Ishikawa (cell line): Measurements from ENCODE around the gene TMEM200A.

Experiments
- CEBPB ChIP-seq: IDR thresholded peaks from 2 replicates; pipeline ENCODE4 v1.6.1; 2012
- CREB1 ChIP-seq: IDR thresholded peaks from 2 replicates; pipeline ENCODE4 v1.6.1; 2012; ENCODE audit warnings: low read depth
- EP300 ChIP-seq: IDR thresholded peaks from 2 replicates; pipeline ENCODE4 v1.6.1; 2012; ENCODE audit warnings: borderline replicate concordance
- FOXM1 ChIP-seq: IDR thresholded peaks from 2 replicates; pipeline ENCODE4 v1.6.1; 2012; ENCODE audit warnings: low read depth, borderline replicate concordance
- MAX ChIP-seq: IDR thresholded peaks from 2 replicates; pipeline ENCODE4 v1.6.1; 2012
- NFIC ChIP-seq: IDR thresholded peaks from 2 replicates; pipeline ENCODE4 v1.6.1; 2012
- RAD21 ChIP-seq: IDR thresholded peaks from 2 replicates; pipeline ENCODE4 v1.6.1; 2012; ENCODE audit warnings: low read depth
- REST ChIP-seq: IDR thresholded peaks from 2 replicates; pipeline ENCODE4 v1.6.1; 2012; ENCODE audit warnings: low read depth, mild to moderate bottlenecking
- TAF1 ChIP-seq: IDR thresholded peaks from 2 replicates; pipeline ENCODE4 v1.6.1; 2012; ENCODE audit warnings: low read depth, mild to moderate bottlenecking
- TCF12 ChIP-seq: IDR thresholded peaks from 2 replicates; pipeline ENCODE4 v1.6.1; 2012; ENCODE audit warnings: low read depth
- TEAD4 ChIP-seq: IDR thresholded peaks from 2 replicates; pipeline ENCODE4 v1.6.1; 2012
- USF1 ChIP-seq: IDR thresholded peaks from 2 replicates; pipeline ENCODE4 v1.6.1; 2012
- YY1 ChIP-seq: IDR thresholded peaks from 2 replicates; pipeline ENCODE4 v1.6.1; 2012; ENCODE audit warnings: low read depth

GRCh38 chr6:130482645-130483390 is 117.0 kb downstream of the TMEM200A start:
- TF ChIP-seq CEBPB (no peak), NFIC (no peak), EP300 (no peak), TAF1 (no peak), YY1 (no peak), REST (no peak), MAX (no peak), FOXM1 (no peak), TCF12 (no peak), USF1 (no peak), RAD21 (no peak), CREB1 (no peak), TEAD4 (no peak)
